Trophoblast cell (in vitro differentiated cells and primary cell): ENCODE data around the gene SLC10A6. TPM values are rescaled to one million over a fixed set of nuclear protein-coding genes. Genes with fewer than 3 reads are reported as not detected.

Source experiments
- DNase-seq, 2 donors: peaks; one replicate each; pipeline ENCODE4 v3.0.0-alpha.2; 2016
- H2AFZ ChIP-seq: 2 replicates; pipeline ENCODE4 v1.6.1; 2013; ENCODE audit warnings: low read length, moderate library complexity, mild to moderate bottlenecking; ENCODE audit not compliant: insufficient read depth, poor library complexity
- H2AK5ac ChIP-seq: 2 replicates; pipeline ENCODE4 v1.6.1; 2013; ENCODE audit warnings: mild to moderate bottlenecking, low read length
- H2BK120ac ChIP-seq: 2 replicates; pipeline ENCODE4 v1.6.1; 2013; ENCODE audit warnings: low read length, mild to moderate bottlenecking, moderate library complexity; ENCODE audit not compliant: insufficient read depth, poor library complexity
- H2BK12ac ChIP-seq: 2 replicates; pipeline ENCODE4 v1.6.1; 2013; ENCODE audit warnings: mild to moderate bottlenecking, low read length, moderate library complexity
- H2BK5ac ChIP-seq: 2 replicates; pipeline ENCODE4 v1.6.1; 2013; ENCODE audit warnings: low read length, low read depth, moderate library complexity, mild to moderate bottlenecking; ENCODE audit not compliant: poor library complexity
- H3K14ac ChIP-seq: 2 replicates; pipeline ENCODE4 v1.6.1; 2013; ENCODE audit warnings: mild to moderate bottlenecking, low read length
- H3K18ac ChIP-seq: 2 replicates; pipeline ENCODE4 v1.6.1; 2013; ENCODE audit warnings: mild to moderate bottlenecking, low read length
- H3K23ac ChIP-seq: 2 replicates; pipeline ENCODE4 v1.6.1; 2013; ENCODE audit warnings: low read length
- H3K27ac ChIP-seq: 2 replicates; pipeline ENCODE4 v1.5.1; 2013; ENCODE audit warnings: low read depth, mild to moderate bottlenecking, inconsistent platforms, low read length, moderate library complexity
- H3K27me3 ChIP-seq: 2 replicates; pipeline ENCODE4 v1.6.1; 2013; ENCODE audit warnings: inconsistent platforms, mild to moderate bottlenecking, low read length, moderate library complexity; ENCODE audit not compliant: insufficient read depth
- H3K36me3 ChIP-seq, 2 experiments: 1 replicate in 1 of 2; 2 replicates in 1 of 2; pipeline ENCODE4 v1.6.1; 2013; ENCODE audit warnings: low read length in 2 of 2, mild to moderate bottlenecking in 2 of 2, moderate library complexity in 1 of 2; ENCODE audit not compliant: insufficient read depth in 2 of 2, control insufficient read depth in 1 of 2
- H3K4ac ChIP-seq: 2 replicates; pipeline ENCODE4 v1.6.1; 2013; ENCODE audit warnings: low read depth, mild to moderate bottlenecking, low read length, moderate library complexity
- H3K4me1 ChIP-seq, 2 experiments: 1 replicate in 1 of 2; 2 replicates in 1 of 2; pipeline ENCODE4 v1.6.1; 2013; ENCODE audit warnings: low read length in 2 of 2, mild to moderate bottlenecking in 2 of 2, moderate library complexity in 1 of 2; ENCODE audit not compliant: insufficient read depth in 2 of 2, control insufficient read depth in 1 of 2
- H3K4me2 ChIP-seq: 2 replicates; pipeline ENCODE4 v1.6.1; 2013; ENCODE audit warnings: inconsistent platforms, mild to moderate bottlenecking, low read length, moderate library complexity
- H3K4me3 ChIP-seq: 2 replicates; pipeline ENCODE4 v1.5.1; 2013; ENCODE audit warnings: mild to moderate bottlenecking, low read depth, low read length, inconsistent platforms
- H3K79me1 ChIP-seq: one replicate; pipeline ENCODE4 v1.6.1; 2013; ENCODE audit warnings: low read length
- H3K79me2 ChIP-seq: 2 replicates; pipeline ENCODE4 v1.6.1; 2013; ENCODE audit warnings: low read length, mild to moderate bottlenecking; ENCODE audit not compliant: control insufficient read depth, insufficient read depth, poor library complexity
- H3K9ac ChIP-seq: 2 replicates; pipeline ENCODE4 v1.6.1; 2013; ENCODE audit warnings: mild to moderate bottlenecking, low read length
- H3K9me3 ChIP-seq: 2 replicates; pipeline ENCODE4 v1.6.1; 2013; ENCODE audit warnings: low read depth, mild to moderate bottlenecking, control low read depth, inconsistent platforms, low read length; ENCODE audit not compliant: insufficient read depth
- H4K12ac ChIP-seq: 2 replicates; pipeline ENCODE4 v1.6.1; 2013; ENCODE audit warnings: low read depth, mild to moderate bottlenecking, low read length, moderate library complexity
- H4K8ac ChIP-seq: 2 replicates; pipeline ENCODE4 v1.6.1; 2013; ENCODE audit warnings: low read depth, mild to moderate bottlenecking, low read length, moderate library complexity
- H4K91ac ChIP-seq: one replicate; pipeline ENCODE4 v1.6.1; 2013; ENCODE audit warnings: low read depth, mild to moderate bottlenecking, low read length, moderate library complexity
- WGBS: extraction: QIAGEN DNeasy Blood & Tissue Kit; methylation state at CpG from one replicate; pipeline ENCODE4 v1.1.7; 2013; ENCODE audit warnings: missing lambda C conversion rate; ENCODE audit not compliant: insufficient read length, insufficient coverage; ENCODE audit errors: extremely low coverage; 5-methylcytosine and 5-hydroxymethylcytosine counted together
- polyA plus RNA-seq: library from polyadenylated mRNA; stranded (reverse); fragments of 200-250 nt; gene quantifications from 2 replicates; pipeline ENCODE4 v1.2.3, GENCODE V29; 2013

SLC10A6 gene, protein sequence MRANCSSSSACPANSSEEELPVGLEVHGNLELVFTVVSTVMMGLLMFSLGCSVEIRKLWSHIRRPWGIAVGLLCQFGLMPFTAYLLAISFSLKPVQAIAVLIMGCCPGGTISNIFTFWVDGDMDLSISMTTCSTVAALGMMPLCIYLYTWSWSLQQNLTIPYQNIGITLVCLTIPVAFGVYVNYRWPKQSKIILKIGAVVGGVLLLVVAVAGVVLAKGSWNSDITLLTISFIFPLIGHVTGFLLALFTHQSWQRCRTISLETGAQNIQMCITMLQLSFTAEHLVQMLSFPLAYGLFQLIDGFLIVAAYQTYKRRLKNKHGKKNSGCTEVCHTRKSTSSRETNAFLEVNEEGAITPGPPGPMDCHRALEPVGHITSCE
- 0.04 and 0.06 TPM in 2 replicates for polyA plus RNA-seq

DNA sequence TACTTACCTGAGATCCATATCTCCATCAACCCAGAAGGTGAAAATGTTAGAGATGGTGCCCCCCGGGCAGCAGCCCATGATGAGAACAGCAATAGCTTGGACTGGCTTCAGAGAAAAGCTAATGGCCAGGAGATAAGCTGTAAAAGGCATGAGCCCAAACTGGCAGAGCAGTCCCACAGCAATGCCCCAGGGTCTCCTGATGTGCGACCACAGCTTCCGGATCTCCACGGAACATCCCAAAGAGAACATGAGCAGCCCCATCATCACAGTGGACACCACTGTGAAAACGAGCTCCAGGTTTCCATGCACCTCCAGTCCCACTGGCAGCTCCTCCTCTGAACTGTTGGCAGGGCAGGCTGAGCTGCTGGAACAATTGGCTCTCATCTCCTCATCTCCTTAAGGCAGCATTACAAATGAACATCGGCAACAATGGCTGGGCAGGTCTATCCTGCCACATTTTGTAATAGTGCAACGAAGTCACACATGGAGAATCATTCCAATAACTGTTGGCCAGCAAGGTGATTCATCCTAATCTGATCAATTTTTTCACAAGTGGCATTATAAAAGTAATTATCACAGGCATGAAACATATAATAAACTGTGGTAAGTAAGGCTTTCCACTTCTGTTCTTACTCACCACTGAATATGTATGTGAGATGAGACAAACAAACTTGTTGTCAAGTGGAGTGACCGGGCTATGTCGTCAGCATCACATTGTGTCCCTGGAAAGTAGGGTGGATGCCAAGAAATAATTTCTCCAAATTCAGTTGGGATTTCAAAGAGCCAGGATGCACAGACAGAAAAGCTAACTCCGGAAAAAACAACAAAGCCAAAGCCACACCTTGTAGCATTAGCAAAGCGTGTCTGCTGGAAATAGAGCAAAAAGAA lies at the start of gene SLC10A6:
Gene SLC10A6 (minus strand): TSS at position 653 of the 888 bp plus-strand sequence. CDS start 269 bp downstream, at position 384.
- peak; percentile 30 to 37 for DNase-seq
- H2BK120ac ChIP-seq = no peak within 1 kb of the TSS
- H3K27me3 ChIP-seq = no peaks in the 10 kb centered on the region
- peaks cover 2% of the 10 kb centered on the region for H3K79me1 ChIP-seq
- H3K4ac ChIP-seq = no peak within 1 kb of the TSS
- no peak within 1 kb of the TSS for H2AFZ ChIP-seq
- no peaks in the 10 kb centered on the region for H3K9me3 ChIP-seq
- H3K9ac ChIP-seq = no peak within 1 kb of the TSS
- H3K27ac ChIP-seq = peak within 1 kb of the TSS; percentile 12
- H3K14ac ChIP-seq = no peak within 1 kb of the TSS
- H4K8ac ChIP-seq = no peak within 1 kb of the TSS
- H2BK12ac ChIP-seq = no peak within 1 kb of the TSS
- peaks cover 9 to 10% of the 10 kb centered on the region in 2 experiments for H3K4me1 ChIP-seq
- no peak within 1 kb of the TSS for H2AK5ac ChIP-seq
- no peak within 1 kb of the TSS for H4K91ac ChIP-seq
- H3K79me2 ChIP-seq = no peaks in the 10 kb centered on the region
- no peak within 1 kb of the TSS for H3K23ac ChIP-seq
- H3K36me3 ChIP-seq = no peaks in the 10 kb centered on the region
- no CpG with 5 or more reads among the region's 11 CpGs for WGBS
- H4K12ac ChIP-seq = no peak within 1 kb of the TSS
- H3K18ac ChIP-seq = no peak within 1 kb of the TSS
- H3K4me2 ChIP-seq = no peak within 1 kb of the TSS
- no peak within 1 kb of the TSS for H3K4me3 ChIP-seq
- H2BK5ac ChIP-seq = no peak within 1 kb of the TSS

- WGBS = no CpG with 5 or more reads among the region's 4 CpGs
These were observed 49.4 kb upstream of the SLC10A6 start for GRCh38 chr4:86898562-86898961.

DNA sequence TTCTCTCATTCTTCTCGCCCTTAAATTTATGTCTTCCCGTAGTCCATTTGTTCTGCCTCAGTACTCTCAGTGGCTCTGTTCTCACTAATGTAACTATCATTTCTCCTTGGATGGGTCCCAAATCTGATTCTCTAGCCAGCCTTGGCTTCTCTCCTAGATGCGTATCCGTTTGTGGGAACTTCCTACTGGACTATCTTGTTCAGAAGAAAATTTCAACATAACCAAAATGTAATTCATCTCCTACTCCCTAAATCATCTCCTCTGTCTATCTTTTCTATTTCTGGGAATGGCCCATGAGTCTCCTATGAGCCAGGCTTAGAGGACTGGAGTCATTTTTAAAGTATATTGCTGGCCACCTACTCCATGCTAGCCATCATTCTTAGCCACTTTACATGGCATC lies 47.4 kb upstream of the SLC10A6 start:
- no peak overlapping the region for H4K8ac ChIP-seq
- DNase-seq = no peak
- no peak overlapping the region for H3K4ac ChIP-seq
- no peak overlapping the region for H3K14ac ChIP-seq
- no peak overlapping the region for H2BK5ac ChIP-seq
- H3K27ac ChIP-seq = no peak overlapping the region
- H3K4me2 ChIP-seq = no peak overlapping the region
- H3K36me3 ChIP-seq = no peaks in the 10 kb centered on the region
- H3K23ac ChIP-seq = no peak overlapping the region
- WGBS = no CpG with 5 or more reads among the region's 4 CpGs
- no peak overlapping the region for H3K4me3 ChIP-seq
- no peak overlapping the region for H3K9ac ChIP-seq
- no peak overlapping the region for H2BK120ac ChIP-seq
- H3K79me2 ChIP-seq = peaks cover 9% of the 10 kb centered on the region
- no peak overlapping the region for H4K91ac ChIP-seq
- H3K4me1 ChIP-seq = peaks cover 0 to 2% of the 10 kb centered on the region in 2 experiments
- no peak overlapping the region for H4K12ac ChIP-seq
- no peaks in the 10 kb centered on the region for H3K9me3 ChIP-seq
- H3K27me3 ChIP-seq = no peaks in the 10 kb centered on the region
- peaks cover 10% of the 10 kb centered on the region for H3K79me1 ChIP-seq
- H2AK5ac ChIP-seq = no peak overlapping the region
- H2AFZ ChIP-seq = no peak overlapping the region
- H3K18ac ChIP-seq = no peak overlapping the region
- no peak overlapping the region for H2BK12ac ChIP-seq

More at GRCh38 chr4:86898562-86898961, 49.4 kb upstream of the SLC10A6 start:
- H3K14ac ChIP-seq = no peak overlapping the region
- peak; percentile 32 to 68 for DNase-seq
- H3K4ac ChIP-seq = no peak overlapping the region
- no peak overlapping the region for H4K91ac ChIP-seq
- H2BK5ac ChIP-seq = no peak overlapping the region
- H3K4me3 ChIP-seq = no peak overlapping the region
- no peak overlapping the region for H2BK12ac ChIP-seq
- no peaks in the 10 kb centered on the region for H3K4me1 ChIP-seq
- no peaks in the 10 kb centered on the region for H3K79me1 ChIP-seq
- no peak overlapping the region for H3K18ac ChIP-seq
- no peak overlapping the region for H3K27ac ChIP-seq
- no peaks in the 10 kb centered on the region for H3K79me2 ChIP-seq
- H3K9me3 ChIP-seq = no peaks in the 10 kb centered on the region
- no peak overlapping the region for H3K23ac ChIP-seq
- H2AFZ ChIP-seq = no peak overlapping the region
- no peak overlapping the region for H3K9ac ChIP-seq
- H3K4me2 ChIP-seq = no peak overlapping the region
- no peak overlapping the region for H2AK5ac ChIP-seq
- no peak overlapping the region for H4K8ac ChIP-seq
- H4K12ac ChIP-seq = no peak overlapping the region
- no peak overlapping the region for H2BK120ac ChIP-seq
- H3K27me3 ChIP-seq = no peaks in the 10 kb centered on the region
- H3K36me3 ChIP-seq = no peaks in the 10 kb centered on the region

DNA sequence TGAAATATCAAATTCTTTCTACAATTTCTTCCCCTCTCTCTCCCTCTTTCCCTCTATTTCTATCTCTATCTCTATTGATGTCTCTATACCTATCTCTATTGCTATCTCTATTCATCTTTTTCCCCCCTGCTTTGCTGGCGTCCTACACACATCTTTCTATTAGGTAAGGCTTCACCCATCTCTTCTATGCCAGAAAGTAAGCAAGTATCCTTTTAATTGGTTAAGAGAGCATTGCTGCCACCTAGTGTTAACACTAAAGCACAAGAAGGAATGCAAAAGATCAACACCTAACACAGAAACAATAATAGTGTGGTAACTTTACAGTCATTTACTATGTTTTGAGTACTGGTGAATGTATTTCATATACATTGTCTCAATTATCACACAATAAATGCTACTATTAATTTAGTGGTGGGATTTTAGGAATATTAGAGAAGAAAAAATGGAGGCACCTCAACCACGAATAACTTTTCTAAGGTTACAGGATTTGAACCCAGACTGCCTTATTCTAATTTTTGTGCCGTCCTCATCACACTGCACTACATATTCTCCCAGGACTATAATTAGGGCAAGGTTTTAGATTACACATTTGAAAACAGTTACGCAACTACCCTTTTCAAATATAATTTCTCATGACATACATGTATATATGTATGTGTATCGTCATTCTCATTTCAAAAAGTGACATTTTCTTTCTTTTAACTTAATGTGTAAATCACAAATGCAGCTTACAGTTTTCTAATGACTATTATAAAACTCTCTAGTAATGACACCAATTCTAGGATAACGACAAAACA lies 46.7 kb upstream of the SLC10A6 start:
- no peak overlapping the region for H2BK120ac ChIP-seq
- no peak overlapping the region for H3K4ac ChIP-seq
- H3K14ac ChIP-seq = no peak overlapping the region
- no CpG with 5 or more reads among the region's 6 CpGs for WGBS
- no peak overlapping the region for H4K8ac ChIP-seq
- H3K9me3 ChIP-seq = no peaks in the 10 kb centered on the region
- no peak overlapping the region for H4K91ac ChIP-seq
- H2BK12ac ChIP-seq = no peak overlapping the region
- H2AK5ac ChIP-seq = no peak overlapping the region
- peaks cover 9% of the 10 kb centered on the region for H3K79me2 ChIP-seq
- H3K9ac ChIP-seq = no peak overlapping the region
- peaks cover 11% of the 10 kb centered on the region for H3K79me1 ChIP-seq
- no peak overlapping the region for H3K27ac ChIP-seq
- no peak overlapping the region for H3K4me3 ChIP-seq
- no peak overlapping the region for H4K12ac ChIP-seq
- no peak overlapping the region for H2BK5ac ChIP-seq
- no peak overlapping the region for H3K23ac ChIP-seq
- DNase-seq = peak in 1 of 2 donors; percentile 88
- H3K27me3 ChIP-seq = no peaks in the 10 kb centered on the region
- H2AFZ ChIP-seq = no peak overlapping the region
- H3K4me1 ChIP-seq = peaks cover 0 to 2% of the 10 kb centered on the region in 2 experiments
- no peak overlapping the region for H3K4me2 ChIP-seq
- no peaks in the 10 kb centered on the region for H3K36me3 ChIP-seq
- H3K18ac ChIP-seq = no peak overlapping the region
